Large intestine (tissue), 3 donors: ENCODE data around the gene ROS1. TPM values are rescaled to one million over a fixed set of nuclear protein-coding genes. Genes with fewer than 3 reads are reported as not detected.

Source experiments
- DNase-seq, 2 donors: peaks; one replicate each; pipeline versions ENCODE4 v3.0.0 to v3.0.0-alpha.2; 2013
- H3K27ac ChIP-seq: one replicate; pipeline ENCODE4 v1.5.1; 2013; ENCODE audit warnings: low read length
- H3K27me3 ChIP-seq: 2 replicates; pipeline ENCODE4 v1.6.1; 2013; ENCODE audit warnings: low read length; ENCODE audit not compliant: control insufficient read depth, insufficient read depth
- H3K36me3 ChIP-seq: 2 replicates; pipeline ENCODE4 v1.6.1; 2013; ENCODE audit warnings: low read length; ENCODE audit not compliant: control insufficient read depth, insufficient read depth
- H3K4me1 ChIP-seq: one replicate; pipeline ENCODE4 v1.6.1; 2013; ENCODE audit warnings: low read length; ENCODE audit not compliant: control insufficient read depth, insufficient read depth
- H3K4me3 ChIP-seq: one replicate; pipeline ENCODE4 v1.5.1; 2013; ENCODE audit warnings: low read length
- H3K9me3 ChIP-seq: one replicate; pipeline ENCODE4 v1.6.1; 2013; ENCODE audit warnings: mild to moderate bottlenecking, low read depth, low read length, moderate library complexity; ENCODE audit not compliant: control insufficient read depth
- WGBS: methylation state at CpG from one replicate; pipeline ENCODE4 v1.1.5; 2013; ENCODE audit warnings: low lambda C conversion rate; ENCODE audit not compliant: insufficient coverage; 5-methylcytosine and 5-hydroxymethylcytosine counted together
- polyA plus RNA-seq: library from polyadenylated mRNA; unstranded; fragments of 120-200 nt; gene quantifications from one replicate; pipeline ENCODE4 v1.2.1, GENCODE V29; 2013

The ROS1 gene
- polyA plus RNA-seq, 1 donor, result 1.6 TPM

DNA sequence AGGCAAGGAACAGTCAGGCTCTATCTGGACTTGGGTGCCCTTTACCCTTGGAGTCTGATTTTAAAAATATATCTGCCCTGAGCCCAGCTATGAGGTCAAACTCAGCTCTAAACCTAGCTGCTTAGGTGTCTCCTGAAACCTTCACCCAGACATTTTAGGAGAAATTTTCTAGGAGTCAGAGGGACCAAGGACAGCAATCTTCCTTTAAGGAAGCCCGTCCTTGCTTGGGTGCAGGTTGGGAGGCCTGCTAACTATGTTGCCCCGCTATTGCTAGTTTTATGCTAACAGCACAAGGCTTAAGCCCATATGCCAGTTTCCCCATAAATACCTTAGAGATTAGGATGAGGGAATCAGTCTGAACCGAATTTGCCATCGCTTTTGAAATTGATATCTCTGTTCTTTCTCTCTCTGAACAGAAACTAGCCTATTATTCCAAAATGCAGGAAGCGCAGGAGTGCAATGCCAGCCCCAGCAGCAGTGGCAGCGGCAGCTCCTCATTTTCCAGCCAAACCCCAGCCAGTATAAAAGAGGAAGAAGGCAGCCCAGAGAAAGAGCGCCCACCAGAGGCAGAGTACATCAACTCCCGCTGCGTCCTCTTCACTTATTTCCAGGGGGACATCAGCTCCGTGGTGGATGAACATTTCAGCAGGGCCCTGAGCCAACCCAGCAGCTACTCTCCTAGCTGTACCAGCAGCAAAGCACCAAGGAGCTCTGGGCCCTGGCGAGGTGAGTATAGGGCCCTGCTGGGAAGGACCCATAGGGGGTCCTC, 157.8 kb downstream of the ROS1 start:
- WGBS, result no CpG with 5 or more reads among the region's 11 CpGs
- H3K27ac ChIP-seq, result no peak overlapping the region
- no peak overlapping the region for H3K4me3 ChIP-seq
- H3K27me3 ChIP-seq, result peaks cover 97% of the 10 kb centered on the region
- DNase-seq, result no peak
- H3K4me1 ChIP-seq, result peaks cover 12% of the 10 kb centered on the region
- no peaks in the 10 kb centered on the region for H3K36me3 ChIP-seq
- peaks cover 8% of the 10 kb centered on the region for H3K9me3 ChIP-seq

DNA sequence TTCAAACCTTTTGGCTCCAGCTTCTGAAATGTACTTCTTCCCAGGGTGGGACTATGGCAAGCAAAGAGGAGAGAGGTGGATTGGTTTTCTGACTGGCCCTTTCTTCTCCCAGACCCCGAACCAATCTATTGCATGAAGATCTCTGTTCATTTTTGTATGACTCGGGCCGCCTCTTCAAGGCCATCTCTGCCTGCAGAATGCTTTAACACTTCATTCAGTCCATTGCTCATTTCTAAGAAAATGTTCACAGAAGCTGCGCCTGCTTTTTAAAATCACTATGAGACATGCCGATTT, 158.7 kb downstream of the ROS1 start:
- no peak overlapping the region for H3K4me3 ChIP-seq
- DNase-seq, result no peak
- no peaks in the 10 kb centered on the region for H3K36me3 ChIP-seq
- H3K9me3 ChIP-seq, result peaks cover 8% of the 10 kb centered on the region
- H3K27me3 ChIP-seq, result peaks cover 95% of the 10 kb centered on the region
- H3K27ac ChIP-seq, result no peak overlapping the region
- 33% methylated on average over 2 of the region's 5 CpGs for WGBS
- peaks cover 12% of the 10 kb centered on the region for H3K4me1 ChIP-seq

DNA sequence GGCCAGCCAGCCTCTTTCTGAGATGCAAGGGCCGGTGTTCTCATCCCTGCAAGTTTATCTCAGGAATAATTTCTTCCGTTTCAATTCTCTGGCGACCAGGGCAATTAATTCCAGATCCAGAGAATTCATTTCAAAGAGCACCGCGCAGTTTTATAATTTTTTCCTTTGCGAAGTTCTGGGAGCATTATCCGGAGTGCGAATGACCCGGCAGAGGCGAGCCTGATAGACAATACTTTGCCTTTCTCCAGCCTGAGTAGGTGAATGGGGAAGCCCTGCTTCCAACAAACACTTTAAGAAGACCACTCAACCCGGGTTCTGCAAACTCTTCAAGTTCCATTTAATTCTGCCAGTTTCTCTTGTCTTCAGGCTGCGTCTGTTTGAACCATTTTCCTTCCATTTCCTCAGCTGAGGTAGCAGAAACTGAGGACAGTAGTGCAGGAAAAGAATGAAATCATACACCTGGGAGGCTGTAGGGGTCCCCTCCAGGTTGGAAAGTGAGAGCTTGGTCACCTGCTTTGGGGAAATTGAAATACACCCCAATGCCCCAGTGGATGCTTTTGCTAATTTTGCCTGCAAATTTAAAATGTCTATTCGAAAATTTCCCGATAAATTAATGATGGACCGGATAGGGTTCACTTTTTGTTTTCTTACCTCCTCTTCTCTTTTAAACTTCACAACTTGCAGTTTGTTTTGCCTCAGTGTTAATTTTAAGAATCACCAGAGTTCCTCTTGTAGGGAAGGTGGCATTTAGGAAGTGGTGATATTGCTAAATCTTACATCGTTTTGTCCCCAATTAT, 159.3 kb downstream of the ROS1 start:
- H3K27me3 ChIP-seq, result peaks cover 94% of the 10 kb centered on the region
- peaks cover 12% of the 10 kb centered on the region for H3K4me1 ChIP-seq
- DNase-seq, result no peak
- WGBS, result 21% methylated on average over 4 of the region's 16 CpGs
- no peak overlapping the region for H3K4me3 ChIP-seq
- peaks cover 8% of the 10 kb centered on the region for H3K9me3 ChIP-seq
- H3K27ac ChIP-seq, result no peak overlapping the region
- H3K36me3 ChIP-seq, result no peaks in the 10 kb centered on the region

DNA sequence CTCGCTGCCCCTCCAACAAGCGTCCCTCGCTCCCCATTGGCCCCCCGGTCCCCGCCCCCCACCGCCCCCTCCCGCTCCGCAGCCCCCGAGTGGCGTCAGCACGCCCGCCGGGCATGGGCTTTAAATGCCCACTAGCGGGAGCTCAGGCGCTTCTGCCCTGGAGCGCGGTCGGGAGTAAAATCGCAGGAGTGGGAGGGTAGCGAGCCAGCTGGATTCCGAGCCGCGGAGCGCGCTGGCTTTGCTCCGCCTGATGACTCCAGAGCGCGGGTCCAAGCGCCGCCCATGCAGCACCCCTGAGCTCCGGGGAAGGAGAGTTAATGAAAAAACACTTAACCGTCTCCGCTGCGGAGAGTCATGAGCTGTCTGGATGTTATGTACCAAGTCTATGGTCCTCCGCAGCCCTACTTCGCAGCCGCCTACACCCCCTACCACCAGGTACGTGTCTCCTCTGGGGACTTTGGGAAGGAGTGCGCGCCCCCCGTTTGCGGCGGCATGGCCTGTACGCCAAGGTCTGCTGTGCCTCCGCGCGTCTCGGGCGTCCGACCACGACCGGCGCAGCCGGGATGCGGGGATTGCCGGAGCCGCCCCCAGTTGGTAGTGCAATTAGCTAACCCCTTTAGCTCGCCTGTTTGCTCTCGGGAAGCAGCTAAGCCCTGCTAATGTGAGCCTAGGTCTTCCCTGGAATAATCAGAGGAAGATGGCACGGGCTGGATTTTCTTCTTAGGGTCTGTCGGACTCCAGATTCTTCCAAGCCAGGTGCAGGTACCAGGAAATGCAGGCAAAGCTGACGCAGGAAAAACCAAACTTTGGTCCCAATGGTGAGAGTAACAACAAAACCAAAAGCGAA, 160.1 kb downstream of the ROS1 start, which contains the start of gene VGLL2:
VGLL2 (plus strand) TSS at position 149 of the 847 bp plus-strand sequence; CDS start at position 355, 206 bp downstream.
- H3K27ac ChIP-seq, result no peak within 1 kb of the TSS
- H3K27me3 ChIP-seq, result peaks cover 87% of the 10 kb centered on the region
- H3K9me3 ChIP-seq, result peaks cover 8% of the 10 kb centered on the region
- peak within 1 kb of the TSS; percentile 29 for H3K4me3 ChIP-seq
- 0% methylated on average over 2 of the region's 63 CpGs for WGBS
- H3K4me1 ChIP-seq, result peaks cover 12% of the 10 kb centered on the region
- no peaks in the 10 kb centered on the region for H3K36me3 ChIP-seq
- peak; percentile 29 to 47 for DNase-seq

DNA sequence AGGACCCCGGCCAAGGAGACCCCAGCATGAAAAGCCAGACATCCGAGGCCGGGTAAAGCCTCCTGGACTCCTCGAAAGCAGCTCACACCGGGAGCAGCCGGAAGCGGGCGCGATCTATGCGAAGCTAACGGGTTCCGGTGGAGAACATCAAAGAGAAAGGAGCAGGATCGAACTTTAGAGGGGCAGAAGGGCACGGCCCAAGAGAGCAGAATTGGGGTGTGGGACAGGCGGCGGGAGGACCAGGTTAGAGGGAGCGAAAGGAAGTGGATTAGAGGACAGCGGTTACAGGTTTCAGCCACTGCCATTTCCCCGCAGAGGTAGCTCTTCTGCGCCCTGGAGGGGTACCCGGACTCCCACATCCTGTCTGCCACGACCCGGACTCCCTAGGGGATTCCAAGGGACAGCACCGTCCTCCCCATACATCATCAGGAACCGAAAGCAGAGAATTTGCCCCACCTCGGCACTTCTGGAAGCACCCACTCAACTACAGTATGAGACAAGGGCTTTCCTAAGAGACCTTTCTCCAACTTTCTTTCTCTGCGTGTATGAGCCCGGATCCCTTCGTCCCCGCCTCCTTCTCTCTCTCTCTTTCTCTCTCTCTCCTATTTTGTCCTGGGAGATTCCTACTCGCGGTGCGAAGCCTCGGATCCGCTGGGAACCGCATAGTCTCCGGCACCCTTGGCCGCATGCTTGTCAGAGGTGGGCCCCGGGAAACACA, 160.9 kb downstream of the ROS1 start:
- H3K27ac ChIP-seq, result no peak overlapping the region
- peaks cover 8% of the 10 kb centered on the region for H3K9me3 ChIP-seq
- peaks cover 12% of the 10 kb centered on the region for H3K4me1 ChIP-seq
- H3K4me3 ChIP-seq, result no peak overlapping the region
- no peaks in the 10 kb centered on the region for H3K36me3 ChIP-seq
- H3K27me3 ChIP-seq, result peaks cover 86% of the 10 kb centered on the region
- WGBS, result no CpG with 5 or more reads among the region's 39 CpGs
- peak in 1 of 2 donors; percentile 21 for DNase-seq

DNA sequence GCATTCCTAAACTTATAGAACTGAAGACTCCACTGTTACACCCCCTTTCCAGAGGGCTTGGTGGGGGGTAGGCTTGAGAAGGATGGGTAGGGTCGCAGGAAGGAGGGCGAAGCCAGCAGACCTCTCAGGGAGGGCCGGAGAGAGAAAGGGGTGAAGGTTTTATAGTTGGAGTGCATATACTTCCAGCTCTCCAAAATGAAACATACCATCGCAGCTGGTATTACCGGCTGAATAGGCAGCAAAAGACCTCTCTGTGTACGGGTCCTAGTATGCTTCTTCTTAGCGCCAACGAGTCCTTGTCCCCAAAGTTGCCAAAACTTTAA, 161.4 kb downstream of the ROS1 start:
- Histone ChIP-seq H3K36me3 (no peaks in the 10 kb centered on the region), H3K27ac (no peak overlapping the region), H3K4me3 (no peak overlapping the region), H3K9me3 (peaks cover 8% of the 10 kb centered on the region), H3K4me1 (peaks cover 12% of the 10 kb centered on the region), H3K27me3 (peaks cover 82% of the 10 kb centered on the region)
- no CpG with 5 or more reads among the region's 8 CpGs for WGBS
- no peak for DNase-seq

DNA sequence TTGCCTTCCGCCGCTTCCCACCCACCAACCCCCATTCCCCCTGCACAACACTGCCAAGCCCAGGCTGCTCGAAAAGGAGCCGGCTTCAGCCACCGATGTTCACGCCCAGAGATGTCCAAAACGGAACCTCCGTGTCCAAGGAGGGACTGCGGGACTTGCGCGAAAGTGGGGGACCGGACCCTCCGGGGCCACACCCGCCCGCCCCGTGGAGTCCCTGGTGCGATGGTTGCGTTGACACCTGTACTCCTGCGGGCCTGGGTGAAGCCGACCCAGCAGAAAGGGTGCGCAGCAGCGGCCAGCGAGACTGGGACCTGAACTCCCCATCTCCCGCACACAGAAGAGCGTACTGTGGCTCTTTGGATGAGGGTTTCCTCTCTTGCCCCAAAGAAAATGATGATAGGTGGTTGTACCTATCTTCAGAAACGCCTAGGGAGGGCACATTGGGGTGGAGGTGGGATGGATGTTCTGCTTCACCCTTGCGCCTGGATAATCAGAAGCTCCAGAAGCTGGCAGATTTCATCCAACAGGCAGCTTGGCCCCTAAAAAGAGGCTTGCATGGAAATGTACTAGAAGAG, 162.3 kb downstream of the ROS1 start:
- peaks cover 73% of the 10 kb centered on the region for H3K27me3 ChIP-seq
- H3K4me3 ChIP-seq, result no peak overlapping the region
- H3K9me3 ChIP-seq, result peaks cover 8% of the 10 kb centered on the region
- H3K4me1 ChIP-seq, result peaks cover 12% of the 10 kb centered on the region
- H3K36me3 ChIP-seq, result no peaks in the 10 kb centered on the region
- H3K27ac ChIP-seq, result no peak overlapping the region
- no peak for DNase-seq
- WGBS, result no CpG with 5 or more reads among the region's 27 CpGs

DNA sequence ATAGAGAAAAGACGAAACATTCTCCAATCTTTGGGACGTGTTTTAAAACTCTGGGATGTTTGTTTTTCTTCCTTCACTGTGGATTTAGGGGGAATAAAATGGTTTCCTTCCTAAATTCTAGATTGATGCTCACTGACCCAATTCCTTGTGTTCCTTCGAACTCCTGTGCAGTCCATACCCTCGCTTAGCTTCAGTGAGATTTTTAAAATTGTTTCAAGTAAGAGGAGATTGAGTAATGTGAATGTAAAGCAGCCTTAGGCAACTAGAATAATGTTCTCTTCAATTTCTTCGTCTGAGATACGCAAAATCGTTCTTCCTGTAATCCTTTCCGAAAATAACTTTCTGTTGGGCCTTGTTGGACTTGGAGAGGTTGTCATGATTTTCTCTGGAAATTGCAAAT, 162.9 kb downstream of the ROS1 start:
- DNase-seq, result no peak
- H3K4me1 ChIP-seq, result peaks cover 12% of the 10 kb centered on the region
- no peaks in the 10 kb centered on the region for H3K36me3 ChIP-seq
- H3K27ac ChIP-seq, result no peak overlapping the region
- H3K27me3 ChIP-seq, result peaks cover 67% of the 10 kb centered on the region
- H3K9me3 ChIP-seq, result peaks cover 8% of the 10 kb centered on the region
- WGBS, result 43% methylated on average over 4 of the region's 8 CpGs
- H3K4me3 ChIP-seq, result no peak overlapping the region

DNA sequence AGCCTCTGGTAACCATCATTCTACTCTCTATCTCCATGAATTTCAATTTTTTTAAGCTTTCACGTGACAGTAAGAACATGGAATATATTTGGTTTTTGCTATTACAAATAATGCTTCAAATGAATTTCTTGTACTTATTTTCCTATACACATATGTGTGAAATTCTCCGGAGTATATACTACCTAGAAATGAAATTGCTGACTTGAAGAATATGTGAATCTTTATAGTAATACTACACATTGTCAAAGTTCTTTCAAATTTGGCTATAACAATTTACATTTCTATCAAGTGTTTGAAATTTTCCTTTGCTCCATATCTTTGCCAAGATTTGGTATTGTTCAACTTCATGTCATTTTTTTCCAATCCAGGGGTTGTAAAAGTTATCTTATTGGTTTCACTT, 172.0 kb downstream of the ROS1 start:
- H3K9me3 ChIP-seq, result no peaks in the 10 kb centered on the region
- DNase-seq, result no peak
- no peak overlapping the region for H3K4me3 ChIP-seq
- no peaks in the 10 kb centered on the region for H3K36me3 ChIP-seq
- H3K27ac ChIP-seq, result no peak overlapping the region
- H3K27me3 ChIP-seq, result peaks cover 5% of the 10 kb centered on the region
- WGBS, result 88% methylated on average over 1 of the region's 2 CpGs
- no peaks in the 10 kb centered on the region for H3K4me1 ChIP-seq
